Endothelial cell of hepatic sinusoid (primary cell): ENCODE measurements around the gene PKP4.
"Not testable (repeated sequence)": the region's sequence is repeated elsewhere in the genome, so short reads cannot be mapped to it uniquely, and the experiment has no call there.

ENCODE experiments used
- in situ Hi-C: cut with HindIII; loops from 2 replicates; pipeline ENCODE4 v1.10.0; 2017; ENCODE audit warnings: low sequenced_read_pairs

PKP4 gene

DNA sequence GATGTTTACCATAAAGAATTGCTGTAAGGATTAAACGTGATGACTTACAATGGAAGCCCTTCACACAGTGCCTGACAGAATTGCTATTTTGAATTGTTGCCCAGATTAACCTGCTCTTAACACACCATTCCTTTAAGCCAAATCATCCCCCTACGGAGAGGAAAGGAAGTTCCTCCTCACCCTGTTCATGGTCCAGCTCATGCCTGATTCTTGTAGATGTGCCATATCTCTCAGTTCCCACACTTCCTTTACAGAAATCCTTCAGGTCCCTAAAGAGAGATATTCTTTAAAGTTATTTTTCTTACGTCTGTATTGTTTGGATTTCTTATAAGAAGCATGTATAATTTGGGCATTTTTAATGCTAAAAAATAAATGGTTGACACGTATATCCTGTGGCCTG, 210.8 kb downstream of the PKP4 start:
- in situ Hi-C loops = no loop called here

- in situ Hi-C loops = no loop called here
Measured at GRCh38 chr2:158668001-158668765, 211.4 kb downstream of the PKP4 start.

- in situ Hi-C loops = no loop called here
Measured at GRCh38 chr2:158670292-158670691, 213.5 kb downstream of the PKP4 start.

- in situ Hi-C loops = no loop called here
Measured at GRCh38 chr2:158671360-158672245, 214.9 kb downstream of the PKP4 start.

GRCh38 chr2:158676295-158676694, 219.5 kb downstream of the PKP4 start:
- in situ Hi-C loops = no loop called here

GRCh38 chr2:158676696-158677095, 219.9 kb downstream of the PKP4 start:
- in situ Hi-C loops = no loop called here

- in situ Hi-C loops = no loop called here
Measured at GRCh38 chr2:158677542-158677941, 220.8 kb downstream of the PKP4 start.

GRCh38 chr2:158681816-158682215, 225.1 kb downstream of the PKP4 start:
- in situ Hi-C loops = no loop called here

DNA sequence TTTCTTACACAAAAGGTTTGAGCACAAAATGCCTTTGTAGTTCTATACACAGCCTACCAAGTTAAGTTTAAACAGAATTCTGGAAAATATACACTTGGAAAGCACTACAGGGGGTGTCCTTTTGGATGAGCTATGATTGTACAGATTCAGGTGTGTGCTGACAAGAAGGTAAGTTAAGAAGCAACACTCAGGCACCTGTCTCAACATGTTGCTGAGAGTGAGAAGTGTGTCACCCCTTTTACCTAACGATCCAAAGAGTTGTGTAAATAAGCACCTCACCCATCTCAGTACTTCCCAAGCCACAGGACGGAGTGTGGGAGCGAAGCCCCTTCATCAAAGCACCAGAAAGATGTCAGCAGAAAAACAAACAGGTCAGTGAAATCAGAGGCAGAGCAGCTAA, 228.9 kb downstream of the PKP4 start:
- in situ Hi-C loops = no loop called here

DNA sequence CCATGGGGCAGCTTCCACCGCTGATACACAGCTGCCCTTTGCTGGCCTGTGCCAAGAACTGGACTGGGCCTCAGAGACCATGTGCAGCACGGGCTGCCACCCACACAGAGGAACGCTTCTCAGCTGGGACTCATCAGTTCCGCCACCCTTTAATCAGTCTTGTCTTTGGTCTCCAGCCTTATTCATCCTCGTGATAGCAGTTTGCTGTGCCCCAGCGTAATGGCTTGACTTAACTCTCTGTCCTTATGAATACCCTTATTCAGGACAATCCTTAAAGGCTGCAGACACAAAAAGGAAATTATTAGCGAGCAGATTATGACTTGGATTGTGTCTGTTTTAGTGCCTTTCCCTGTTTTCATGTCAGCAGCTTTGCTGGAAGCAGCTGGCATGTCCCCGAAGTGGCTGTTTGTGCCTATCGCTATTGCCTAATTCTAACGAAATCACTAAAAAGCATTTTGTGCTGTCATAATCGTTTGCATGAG, 229.5 kb downstream of the PKP4 start:
- in situ Hi-C loops = no loop called here

DNA sequence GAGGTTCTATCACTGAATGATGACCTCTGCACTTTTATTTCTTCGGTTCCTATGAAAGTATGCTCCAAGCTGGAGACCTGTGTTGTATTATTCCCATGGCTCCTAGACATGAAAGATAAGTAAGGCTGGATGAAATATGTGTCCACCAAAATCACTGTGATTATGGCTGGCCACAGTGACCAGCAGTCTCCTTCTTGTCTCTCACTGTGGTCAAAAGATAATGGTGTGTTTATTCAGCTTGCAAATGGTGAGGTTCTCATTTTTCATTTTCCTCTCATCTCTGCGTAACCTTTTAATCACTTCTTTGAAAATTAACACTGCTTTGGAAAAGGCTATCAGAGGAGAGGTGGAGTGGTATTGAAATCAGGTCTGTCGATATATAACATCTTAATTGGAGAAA, 230.6 kb downstream of the PKP4 start:
- in situ Hi-C loops = no loop called here

DNA sequence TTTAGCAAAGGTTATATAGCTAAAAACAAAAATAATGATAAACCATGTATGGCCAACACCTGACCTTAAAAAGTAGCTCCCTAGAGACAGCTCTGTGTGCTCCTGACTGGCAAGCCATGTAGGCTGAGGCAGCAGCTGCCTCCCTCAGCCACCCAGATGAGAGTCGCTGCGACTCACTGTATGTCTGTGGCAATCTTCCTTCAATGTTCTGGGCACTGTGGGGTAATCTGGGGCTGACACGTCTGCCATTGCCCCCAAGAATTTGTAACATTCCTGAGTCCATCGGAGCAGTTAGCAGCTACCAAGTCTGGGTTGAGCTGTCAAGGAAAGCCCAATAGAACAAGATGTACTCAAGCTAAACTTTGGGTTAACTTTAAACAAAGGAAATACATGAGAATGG, 232.0 kb downstream of the PKP4 start:
- in situ Hi-C loops = no loop called here

- in situ Hi-C loops = no loop called here
Measured at GRCh38 chr2:158689391-158689790, 232.6 kb downstream of the PKP4 start.

GRCh38 chr2:158690823-158691222, 234.1 kb downstream of the PKP4 start:
- in situ Hi-C loops = loop anchor here (5.0 kb wide), 1 partner anchor 51 kb away; no protein-coding TSS in a partner anchor

- in situ Hi-C loops = loop anchor here (5.0 kb wide), 1 partner anchor 51 kb away; no protein-coding TSS in a partner anchor
Measured at GRCh38 chr2:158691619-158692018, 234.9 kb downstream of the PKP4 start.

GRCh38 chr2:158692372-158693103, 235.8 kb downstream of the PKP4 start:
- in situ Hi-C loops = loop anchor here (5.0 kb wide), 1 partner anchor 50 kb away; no protein-coding TSS in a partner anchor

DNA sequence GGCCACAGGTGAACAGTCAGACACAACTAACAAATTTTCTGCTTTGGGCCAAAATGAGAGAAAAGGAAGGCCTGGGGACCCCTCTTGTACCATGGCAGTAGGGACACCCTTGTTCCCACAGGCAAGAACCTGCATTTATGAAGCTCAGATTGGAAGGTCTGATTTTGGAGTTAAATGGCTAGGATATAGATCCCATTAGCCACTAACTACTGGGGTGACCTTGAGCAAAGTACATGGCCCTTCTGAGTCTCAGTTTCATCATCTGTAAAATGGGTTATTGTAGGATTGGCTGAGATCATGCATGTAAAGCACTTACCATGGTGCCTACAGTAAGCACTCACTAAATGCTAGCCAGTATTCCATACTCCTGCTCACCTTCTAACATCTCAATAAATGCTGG, 236.7 kb downstream of the PKP4 start:
- in situ Hi-C loops = loop anchor here (5.0 kb wide), 1 partner anchor 49 kb away; no protein-coding TSS in a partner anchor

DNA sequence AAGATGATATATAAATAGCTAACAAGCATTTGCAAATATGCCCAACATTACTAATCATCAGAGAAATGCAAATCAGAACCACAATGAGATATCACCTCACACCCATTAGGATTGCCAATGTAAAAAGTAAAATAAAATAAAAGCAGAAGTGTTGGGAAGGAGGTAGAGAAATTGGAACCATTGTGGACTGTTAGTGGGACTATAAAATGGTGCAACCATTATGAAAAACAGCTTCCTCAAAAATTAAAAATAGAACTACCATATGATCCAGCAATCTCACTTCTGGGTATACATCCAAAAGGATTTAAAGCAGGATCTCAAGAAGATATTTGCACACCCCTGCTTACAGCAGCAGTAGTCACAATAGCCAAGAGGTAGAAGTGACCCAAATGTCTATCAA, 238.6 kb downstream of the PKP4 start:
- in situ Hi-C loops = no loop called here

GRCh38 chr2:158695744-158696143, 239.0 kb downstream of the PKP4 start:
- in situ Hi-C loops = not testable (repeated sequence)

GRCh38 chr2:158699323-158699722, 242.6 kb downstream of the PKP4 start:
- in situ Hi-C loops = no loop called here

DNA sequence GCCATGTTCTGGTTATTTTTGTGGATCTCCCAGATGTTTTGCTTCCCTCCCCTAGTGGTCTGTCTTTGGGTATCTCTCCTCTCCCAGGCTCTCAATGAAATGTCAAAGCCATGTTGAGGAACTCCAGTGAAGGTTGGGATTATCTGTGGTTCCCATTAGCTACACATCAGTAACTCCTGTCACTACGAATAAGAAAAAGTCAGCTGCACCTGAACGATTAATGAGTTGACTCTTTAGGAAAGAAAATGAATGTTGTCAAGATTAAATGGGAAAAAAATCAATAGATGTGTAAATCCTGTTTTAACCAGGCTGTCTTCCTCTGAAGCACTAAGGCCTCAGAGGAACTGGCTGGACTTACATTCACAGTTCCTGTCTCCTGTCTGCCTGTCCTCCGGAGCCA, 244.3 kb downstream of the PKP4 start:
- in situ Hi-C loops = no loop called here
